Esophagus squamous epithelium (tissue), 5 donors: ENCODE measurements around the gene SCG2. TPM values are rescaled to one million over a fixed set of nuclear protein-coding genes. Genes with fewer than 3 reads are reported as not detected.
A peak's percentile ranks its signal among the peaks of the same experiment; 100 is the strongest.

Experiments
- DNase-seq: peaks from one replicate; lab custom pipeline; 2025; lab: John Stamatoyannopoulos, UW
- H3K27ac ChIP-seq, 4 donors: fragments of 200-600 bp; sonication (generic); one replicate each; pipeline ENCODE4 v1.5.1; 2016 to 2019; ENCODE audit warnings: mild to moderate bottlenecking in 1 of 4
- H3K27me3 ChIP-seq, 4 donors: fragments of 200-600 bp; sonication (generic); 1 replicate in 3 of 4; 2 replicates in 1 of 4; pipeline versions ENCODE4 v1.5.1 to v1.6.0; 2017 to 2021; ENCODE audit warnings: antibody characterized with exemption in 1 of 4
- H3K36me3 ChIP-seq, 3 donors: fragments of 200-600 bp; sonication (generic); one replicate each; pipeline ENCODE4 v1.5.1; 2016 to 2019
- H3K4me1 ChIP-seq, 3 donors: fragments of 200-600 bp; sonication (generic); one replicate each; pipeline ENCODE4 v1.5.1; 2017 to 2019
- H3K4me3 ChIP-seq, 4 donors: fragments of 200-600 bp; sonication (generic); 1 replicate in 3 of 4; 2 replicates in 1 of 4; pipeline ENCODE4 v1.5.1; 2016 to 2019; ENCODE audit warnings: mild to moderate bottlenecking in 2 of 4, moderate library complexity in 1 of 4
- H3K9me3 ChIP-seq, 3 donors: fragments of 200-600 bp; sonication (generic); one replicate each; pipeline ENCODE4 v1.5.1; 2016 to 2019
- POLR2A ChIP-seq, 4 donors: fragments of 450-650 bp; IDR thresholded peaks; one replicate each; pipeline ENCODE4 v1.6.1; 2017; ENCODE audit warnings: antibody characterized with exemption in 4 of 4, mild to moderate bottlenecking in 4 of 4, moderate library complexity in 3 of 4
- WGBS, 2 donors: methylation state at CpG; one replicate each; pipeline ENCODE4 v1.1.5; 2018; 5-methylcytosine and 5-hydroxymethylcytosine counted together
- intact Hi-C: fragments of 100-400 bp; cut with DNase I; formaldehyde crosslinking; loops from one replicate; pipeline ENCODE4 v1.15.0; 2022
- total RNA-seq, 4 donors: library from RNA; depleted of rRNA; stranded (reverse); fragments of >200 nt; gene quantifications; one replicate each; pipeline ENCODE4 v1.1.0, GENCODE V29; 2016
- TF ChIP-seq, protein P1 (sequence below), 6 experiments: fragments of 450-650 bp in 4 of 6; fragments of 200-600 bp in 2 of 6; sonication (generic) in 2 of 6; IDR thresholded peaks; one replicate each; pipeline ENCODE4 v1.5.1; 2016 to 2019; ENCODE audit warnings: antibody characterized with exemption in 6 of 6, mild to moderate bottlenecking in 4 of 6, moderate library complexity in 4 of 6
- donor health status: DM: yes; HTN: yes; CAD: no.

Gene SCG2
- total RNA-seq, 4 donors from 2014 or later = 0.13 to 0.18 TPM; not detected in 2

DNA sequence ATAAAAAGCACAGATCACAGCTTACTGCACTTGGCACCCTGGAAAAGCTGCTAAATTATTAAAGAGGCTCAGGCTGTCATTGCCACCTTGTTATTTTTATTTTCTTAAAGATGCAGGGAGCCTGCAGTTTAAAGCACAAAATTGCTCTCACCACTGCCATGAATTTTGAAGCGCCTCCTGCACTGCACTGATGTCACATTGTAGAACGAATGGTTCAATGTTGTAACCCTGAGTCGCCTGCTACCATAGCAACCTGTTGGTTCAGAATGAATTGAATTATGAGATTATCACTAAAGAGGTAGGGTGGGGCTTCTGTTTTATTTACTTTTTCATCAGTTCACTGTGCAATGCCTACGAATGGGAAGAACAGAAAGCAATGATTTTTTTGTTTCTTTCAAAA is 16.5 kb downstream of the SCG2 start:
- 31 to 39% methylated on average over 4 of the region's 4 CpGs for WGBS, 2 donors
- H3K36me3 ChIP-seq = no peaks in the 10 kb centered on the region
- DNase-seq = no peak
- TF ChIP-seq POLR2A (IDR thresholded peaks at IDR 0.05) = no peak
- TF ChIP-seq, protein P1, sequence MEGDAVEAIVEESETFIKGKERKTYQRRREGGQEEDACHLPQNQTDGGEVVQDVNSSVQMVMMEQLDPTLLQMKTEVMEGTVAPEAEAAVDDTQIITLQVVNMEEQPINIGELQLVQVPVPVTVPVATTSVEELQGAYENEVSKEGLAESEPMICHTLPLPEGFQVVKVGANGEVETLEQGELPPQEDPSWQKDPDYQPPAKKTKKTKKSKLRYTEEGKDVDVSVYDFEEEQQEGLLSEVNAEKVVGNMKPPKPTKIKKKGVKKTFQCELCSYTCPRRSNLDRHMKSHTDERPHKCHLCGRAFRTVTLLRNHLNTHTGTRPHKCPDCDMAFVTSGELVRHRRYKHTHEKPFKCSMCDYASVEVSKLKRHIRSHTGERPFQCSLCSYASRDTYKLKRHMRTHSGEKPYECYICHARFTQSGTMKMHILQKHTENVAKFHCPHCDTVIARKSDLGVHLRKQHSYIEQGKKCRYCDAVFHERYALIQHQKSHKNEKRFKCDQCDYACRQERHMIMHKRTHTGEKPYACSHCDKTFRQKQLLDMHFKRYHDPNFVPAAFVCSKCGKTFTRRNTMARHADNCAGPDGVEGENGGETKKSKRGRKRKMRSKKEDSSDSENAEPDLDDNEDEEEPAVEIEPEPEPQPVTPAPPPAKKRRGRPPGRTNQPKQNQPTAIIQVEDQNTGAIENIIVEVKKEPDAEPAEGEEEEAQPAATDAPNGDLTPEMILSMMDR (IDR thresholded peaks at IDR 0.05) = no peak
- no peaks in the 10 kb centered on the region for H3K9me3 ChIP-seq
- peaks cover 0 to 6% (median 0%) of the 10 kb centered on the region in 3 donors for H3K4me1 ChIP-seq
- no peak overlapping the region for H3K4me3 ChIP-seq
- no peaks in the 10 kb centered on the region for H3K27me3 ChIP-seq
- intact Hi-C loops = no loop called here
- no peak overlapping the region for H3K27ac ChIP-seq

DNA sequence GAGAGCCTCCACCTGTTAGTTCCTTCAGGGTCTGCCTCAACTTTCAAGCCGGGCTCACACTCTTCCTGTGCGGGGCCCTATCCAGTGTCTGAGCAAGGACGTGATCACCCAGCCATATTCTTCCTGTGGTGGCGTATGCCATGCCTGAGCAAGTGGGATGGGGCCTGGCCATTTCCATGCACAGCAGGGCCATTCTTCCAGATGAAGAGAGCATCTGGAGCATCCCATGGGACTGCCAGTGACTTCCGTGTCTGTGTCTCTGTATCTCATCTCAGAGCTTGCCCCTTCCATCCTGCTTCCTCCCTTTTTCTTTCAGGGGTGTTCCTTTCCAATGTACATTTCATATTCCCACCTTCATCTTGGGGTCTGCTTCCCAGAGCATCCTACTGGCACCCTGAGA is 20.2 kb downstream of the SCG2 start:
- H3K27ac ChIP-seq = no peak overlapping the region
- no peaks in the 10 kb centered on the region for H3K27me3 ChIP-seq
- WGBS, 2 donors = 86 to 89% methylated on average over 5 of the region's 5 CpGs
- no peaks in the 10 kb centered on the region for H3K9me3 ChIP-seq
- no peaks in the 10 kb centered on the region for H3K36me3 ChIP-seq
- no peak overlapping the region for H3K4me3 ChIP-seq
- intact Hi-C loops = no loop called here
- peaks cover 0 to 6% (median 0%) of the 10 kb centered on the region in 3 donors for H3K4me1 ChIP-seq
- no peak for DNase-seq
- TF ChIP-seq, protein P1 (IDR thresholded peaks at IDR 0.05) = no peak
- TF ChIP-seq POLR2A (IDR thresholded peaks at IDR 0.05) = no peak

DNA sequence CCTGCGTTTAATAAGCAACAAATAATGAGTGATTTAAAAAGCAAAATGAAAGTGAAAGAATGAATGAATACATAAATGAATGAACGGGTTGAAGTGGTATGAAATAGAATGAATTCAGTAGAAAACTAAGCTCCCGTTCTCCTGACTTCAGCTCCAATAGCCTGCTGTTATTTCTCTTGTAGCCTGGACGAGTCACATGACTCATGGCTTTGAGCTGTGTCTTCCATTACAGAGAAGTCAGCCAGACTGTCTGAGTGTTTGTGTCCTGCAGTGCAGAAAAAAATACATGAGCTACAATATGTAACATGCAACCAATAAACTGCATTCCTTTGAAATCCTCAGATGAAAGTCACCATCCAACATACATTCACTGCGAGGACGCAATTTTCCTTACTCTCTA is 21.2 kb downstream of the SCG2 start:
- Histone ChIP-seq H3K4me1 (peaks cover 0 to 4% (median 0%) of the 10 kb centered on the region in 3 donors), H3K9me3 (no peaks in the 10 kb centered on the region), H3K36me3 (no peaks in the 10 kb centered on the region), H3K27ac (no peak overlapping the region), H3K27me3 (no peaks in the 10 kb centered on the region), H3K4me3 (peak overlapping the region in 1 of 4 donors; percentile 14)
- intact Hi-C loops = no loop called here
- TF ChIP-seq, protein P1 (IDR thresholded peaks at IDR 0.05) = no peak
- no peak for TF ChIP-seq POLR2A (IDR thresholded peaks at IDR 0.05)
- DNase-seq = no peak
- 39 to 47% methylated on average over 6 of the region's 6 CpGs for WGBS, 2 donors

DNA sequence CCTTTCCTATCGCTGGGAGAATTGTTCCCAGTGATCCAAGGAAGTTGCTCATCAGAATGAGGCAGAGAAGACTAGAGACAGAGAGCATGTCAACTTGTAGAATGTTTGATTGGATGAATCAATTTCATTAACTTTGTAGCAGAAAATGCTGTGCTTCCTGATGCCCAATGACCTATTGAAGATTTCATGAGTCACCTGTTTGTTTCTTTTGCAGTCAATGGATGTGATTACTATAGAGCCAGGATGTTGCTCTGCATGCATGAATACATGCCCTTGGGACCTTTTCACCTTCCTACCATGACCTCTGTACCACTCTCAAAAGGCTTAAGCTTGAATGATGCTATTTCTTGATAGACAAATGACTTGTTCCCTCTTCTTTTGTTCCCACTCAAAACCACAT is 23.3 kb downstream of the SCG2 start:
- H3K9me3 ChIP-seq = no peaks in the 10 kb centered on the region
- H3K27me3 ChIP-seq = no peaks in the 10 kb centered on the region
- TF ChIP-seq POLR2A (IDR thresholded peaks at IDR 0.05) = no peak
- TF ChIP-seq, protein P1 (IDR thresholded peaks at IDR 0.05) = no peak
- 71 to 88% methylated on average over 1 of the region's 1 CpG for WGBS, 2 donors
- no peaks in the 10 kb centered on the region for H3K36me3 ChIP-seq
- no peak overlapping the region for H3K4me3 ChIP-seq
- no peak for DNase-seq
- no peaks in the 10 kb centered on the region for H3K4me1 ChIP-seq
- H3K27ac ChIP-seq = no peak overlapping the region
- intact Hi-C loops = no loop called here

DNA sequence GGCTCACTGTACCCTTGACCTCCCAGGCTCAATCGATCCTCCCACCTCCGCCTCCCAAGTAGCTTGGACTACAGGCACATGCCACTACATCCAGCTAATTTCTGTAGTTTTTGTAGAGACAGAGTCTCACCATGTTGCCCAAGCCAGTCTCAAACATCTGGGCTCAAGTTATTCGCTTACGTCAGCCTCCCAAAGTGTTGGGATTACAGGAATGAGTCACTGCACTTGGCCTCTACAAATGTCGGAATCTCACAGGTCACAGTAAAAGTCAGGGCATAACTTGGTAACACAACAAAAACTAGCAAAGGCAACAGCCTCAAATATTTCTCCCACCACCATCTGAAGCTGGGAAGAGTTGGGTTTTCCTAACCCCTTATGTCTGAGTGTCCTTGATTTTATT is 25.3 kb downstream of the SCG2 start:
- Histone ChIP-seq H3K27ac (peak overlapping the region in 1 of 4 donors; percentile 1), H3K4me1 (no peaks in the 10 kb centered on the region), H3K9me3 (no peaks in the 10 kb centered on the region), H3K27me3 (no peaks in the 10 kb centered on the region), H3K4me3 (no peak overlapping the region), H3K36me3 (no peaks in the 10 kb centered on the region)
- 64 to 72% methylated on average over 5 of the region's 5 CpGs for WGBS, 2 donors
- TF ChIP-seq, protein P1 (IDR thresholded peaks at IDR 0.05) = no peak
- TF ChIP-seq POLR2A (IDR thresholded peaks at IDR 0.05) = no peak
- DNase-seq = no peak
- intact Hi-C loops = no loop called here
